B cell (primary cell): ENCODE measurements around the gene PTPRC.

ENCODE experiments used
- CTCF ChIP-seq: fragments of 200-600 bp; IDR thresholded peaks from one replicate; pipeline ENCODE4 v1.8.0; 2022; ENCODE audit warnings: antibody characterized with exemption, mild to moderate bottlenecking
- EZH2 ChIP-seq: IDR thresholded peaks from 2 replicates; pipeline ENCODE4 v1.6.1; 2012; ENCODE audit warnings: borderline replicate concordance, low read depth, mild to moderate bottlenecking, moderate library complexity, low read length; ENCODE audit not compliant: insufficient read depth, poor library complexity, severe bottlenecking

- TF ChIP-seq CTCF (no peak), EZH2 (no peak)
Measured at GRCh38 chr1:198601936-198602889, 36.6 kb upstream of the PTPRC start.
